DMS79 treated with DMSO at 0.1 percent for 48 hours (cell line): ENCODE results near the gene RPS15.

Experiments used
- DNase-seq: peaks from one replicate; lab custom pipeline; 2025; lab: John Stamatoyannopoulos, UW

The RPS15 gene

DNA sequence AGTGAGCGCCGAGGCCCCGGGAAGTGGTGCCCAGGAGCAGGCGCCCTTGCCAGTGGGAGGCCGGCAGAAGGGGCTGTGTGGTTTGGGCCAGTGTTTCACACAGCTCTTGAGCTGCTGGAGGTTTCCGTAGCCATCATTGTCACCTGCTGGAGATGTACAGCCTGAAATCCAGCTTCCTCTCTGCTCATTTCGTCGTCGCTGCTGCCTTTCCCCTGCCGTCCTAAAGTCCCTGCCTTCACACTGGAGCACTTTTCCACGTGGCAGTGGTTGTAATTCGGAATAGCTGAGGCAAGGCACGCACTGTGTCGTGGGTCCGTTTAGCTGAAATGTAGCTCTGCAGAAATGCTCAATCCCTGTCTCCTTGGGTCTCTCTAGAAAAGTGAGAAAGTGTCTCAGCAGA is 17.6 kb upstream of the RPS15 start:
- DNase-seq, result no peak

DNA sequence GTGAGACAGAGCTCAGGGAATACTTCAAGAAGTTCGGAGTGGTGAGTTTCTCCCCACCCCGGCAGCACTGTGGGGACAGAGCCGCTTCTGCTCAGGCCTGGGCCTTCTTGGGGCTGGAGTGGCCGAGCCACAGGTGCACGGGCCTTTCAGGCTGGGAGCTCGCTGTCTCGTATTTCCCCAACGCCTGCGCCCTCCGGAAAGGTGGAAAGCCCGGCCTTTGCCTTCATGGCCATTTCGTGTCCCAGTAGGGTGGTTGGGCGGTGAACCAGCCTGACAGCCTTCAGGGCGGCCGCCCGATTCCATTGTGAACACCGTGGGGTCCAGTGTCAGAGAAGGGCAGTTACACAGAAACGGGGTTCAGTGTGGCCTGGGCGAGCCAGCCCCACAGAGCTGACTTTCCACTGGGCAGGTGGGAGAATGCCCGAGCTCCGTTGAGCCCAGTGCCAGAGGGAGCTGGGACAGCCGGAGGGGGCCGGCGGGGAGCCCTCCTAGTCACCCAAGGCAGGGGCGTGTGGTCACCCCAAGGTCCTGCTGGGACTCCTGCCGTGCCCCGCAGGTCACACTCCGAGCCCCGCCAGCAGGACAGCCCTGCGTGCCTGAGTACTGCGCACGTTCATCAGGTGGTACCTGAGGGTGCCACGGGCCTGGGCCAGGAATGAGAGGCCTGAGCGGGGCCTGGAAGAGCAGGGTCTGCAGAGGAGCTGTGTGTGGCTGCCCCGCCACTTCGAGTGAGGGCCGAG is 16.8 kb upstream of the RPS15 start:
- no peak for DNase-seq

DNA sequence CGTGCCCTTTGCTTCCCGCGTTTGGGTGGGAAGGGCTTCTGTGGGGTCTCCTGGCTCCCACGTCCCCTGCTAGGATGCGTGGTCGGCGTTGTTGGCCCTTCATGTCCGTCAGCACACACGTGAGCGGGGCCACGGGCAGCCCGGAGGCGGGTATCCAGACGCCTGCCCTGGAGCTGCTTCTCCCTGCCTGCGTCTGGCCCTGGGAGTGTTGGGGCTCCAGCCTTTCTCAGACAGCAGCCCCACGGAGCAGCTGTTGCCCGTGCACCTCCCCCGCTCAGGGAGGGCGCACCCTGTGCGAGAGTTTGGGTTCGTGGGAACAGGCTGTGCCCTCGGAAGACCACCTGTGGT is 16.3 kb upstream of the RPS15 start:
- DNase-seq, result no peak

DNA sequence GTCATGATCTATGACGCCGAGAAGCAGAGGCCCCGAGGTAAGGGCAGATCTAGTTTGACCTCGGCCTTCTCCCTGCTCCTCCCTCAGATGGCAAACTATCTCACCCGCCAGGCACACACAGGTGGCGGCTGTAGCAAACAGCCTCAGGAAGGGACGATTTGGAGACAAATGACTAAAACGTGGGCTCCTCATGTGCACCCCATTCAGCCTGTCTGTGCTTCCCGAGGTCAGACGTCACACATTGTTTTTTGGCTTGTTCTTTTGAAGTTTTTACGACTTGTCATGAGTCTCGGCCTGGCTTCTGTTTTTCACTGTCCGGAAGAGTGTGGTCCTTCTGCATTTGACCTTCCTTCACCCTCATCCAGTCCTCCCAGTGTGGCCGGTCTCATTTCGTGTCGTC is 15.8 kb upstream of the RPS15 start:
- no peak for DNase-seq

DNA sequence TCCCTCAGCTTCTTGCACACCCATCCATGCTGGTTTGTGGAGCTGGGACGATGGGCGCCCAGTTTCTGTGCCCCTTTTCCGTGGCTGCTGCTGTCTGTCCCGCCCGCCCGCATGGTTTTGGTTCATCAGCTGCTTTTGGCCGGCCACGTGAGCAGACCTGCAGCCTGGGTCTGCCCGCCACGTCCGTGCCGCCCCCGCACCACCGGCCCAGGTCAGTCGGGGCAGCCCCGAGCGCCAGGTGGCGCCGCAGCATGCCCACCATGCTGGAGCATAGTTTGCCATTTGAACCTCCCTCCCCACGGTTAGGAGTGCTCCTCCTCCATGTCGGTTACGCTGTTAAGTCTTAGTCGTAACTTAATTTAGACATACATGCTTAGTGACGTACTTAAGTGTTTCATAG is 15.3 kb upstream of the RPS15 start:
- DNase-seq, result no peak

DNA sequence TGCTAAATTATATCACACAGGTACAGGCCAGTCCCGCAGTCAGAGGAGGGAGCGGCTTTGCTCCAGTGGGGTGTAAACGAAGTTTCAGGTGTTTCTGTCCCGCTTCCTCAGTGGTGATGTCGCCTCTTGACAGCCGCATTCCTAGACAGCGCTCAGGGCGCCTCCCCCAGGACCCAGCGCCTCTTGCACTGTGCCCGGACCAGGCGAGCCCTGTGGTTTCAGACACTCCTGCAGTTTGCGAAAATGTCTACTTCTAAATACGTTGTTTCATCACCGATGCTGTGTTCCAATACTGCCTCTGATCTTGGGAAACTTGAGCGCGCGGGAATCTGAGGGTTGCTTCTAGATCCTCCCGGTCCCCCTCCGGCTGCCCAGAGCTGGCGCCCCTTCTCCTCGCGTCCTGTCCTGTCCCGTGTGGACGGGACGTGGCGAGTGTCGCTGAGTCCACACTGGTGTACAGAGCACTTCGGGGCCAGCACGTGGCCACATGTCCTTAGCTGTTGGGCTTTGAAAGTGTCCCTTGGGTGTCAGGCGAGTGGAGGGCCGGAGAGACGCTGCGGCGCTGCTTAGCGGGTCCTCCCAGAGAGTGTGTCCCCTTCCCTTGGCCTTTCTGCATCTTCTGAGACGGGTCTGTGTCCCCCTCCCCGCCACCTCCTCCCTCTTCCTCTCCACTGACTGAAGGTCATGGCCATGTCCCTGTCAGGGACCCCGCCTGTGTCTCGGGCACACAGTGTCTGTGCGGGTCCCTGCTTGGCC is 14.6 kb upstream of the RPS15 start:
- no peak for DNase-seq

DNA sequence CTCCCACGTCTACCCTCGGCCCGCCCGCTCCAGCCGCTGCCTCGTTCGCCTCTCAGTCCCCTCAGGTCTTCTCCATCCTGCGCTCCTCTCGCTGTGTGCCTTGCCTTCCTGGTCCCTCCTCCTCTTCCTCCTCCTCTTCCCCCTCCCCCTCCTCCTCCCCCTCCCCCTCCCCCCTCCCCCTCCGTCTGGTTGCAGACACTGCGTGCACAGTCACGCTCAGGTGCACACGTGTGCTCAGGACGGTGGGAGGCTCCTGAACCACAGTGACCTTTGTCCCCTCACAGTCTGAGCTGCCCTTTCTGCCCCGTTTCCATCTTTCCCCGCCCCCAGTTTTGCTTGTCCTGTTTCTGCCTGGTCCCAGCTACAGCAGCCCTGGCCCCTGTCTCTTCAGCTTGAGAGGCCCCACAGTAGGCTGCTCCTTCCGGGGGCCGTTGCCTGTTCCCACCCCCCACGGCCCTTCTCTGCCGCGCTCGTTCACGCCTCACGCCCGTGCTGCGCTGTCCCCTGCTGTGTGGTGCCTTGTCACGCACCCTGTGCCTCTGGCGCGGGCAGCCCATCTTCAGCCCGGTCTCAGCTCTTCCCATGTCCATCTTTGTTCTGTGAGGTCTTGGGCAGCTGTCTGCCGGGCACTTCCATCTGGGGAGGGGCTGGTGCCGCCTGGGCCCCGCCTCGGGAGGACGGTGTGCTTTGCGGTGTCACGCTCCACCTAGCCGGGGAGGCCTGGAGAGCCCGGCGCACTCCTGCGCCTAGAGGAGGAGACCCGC is 13.8 kb upstream of the RPS15 start:
- DNase-seq, result no peak

DNA sequence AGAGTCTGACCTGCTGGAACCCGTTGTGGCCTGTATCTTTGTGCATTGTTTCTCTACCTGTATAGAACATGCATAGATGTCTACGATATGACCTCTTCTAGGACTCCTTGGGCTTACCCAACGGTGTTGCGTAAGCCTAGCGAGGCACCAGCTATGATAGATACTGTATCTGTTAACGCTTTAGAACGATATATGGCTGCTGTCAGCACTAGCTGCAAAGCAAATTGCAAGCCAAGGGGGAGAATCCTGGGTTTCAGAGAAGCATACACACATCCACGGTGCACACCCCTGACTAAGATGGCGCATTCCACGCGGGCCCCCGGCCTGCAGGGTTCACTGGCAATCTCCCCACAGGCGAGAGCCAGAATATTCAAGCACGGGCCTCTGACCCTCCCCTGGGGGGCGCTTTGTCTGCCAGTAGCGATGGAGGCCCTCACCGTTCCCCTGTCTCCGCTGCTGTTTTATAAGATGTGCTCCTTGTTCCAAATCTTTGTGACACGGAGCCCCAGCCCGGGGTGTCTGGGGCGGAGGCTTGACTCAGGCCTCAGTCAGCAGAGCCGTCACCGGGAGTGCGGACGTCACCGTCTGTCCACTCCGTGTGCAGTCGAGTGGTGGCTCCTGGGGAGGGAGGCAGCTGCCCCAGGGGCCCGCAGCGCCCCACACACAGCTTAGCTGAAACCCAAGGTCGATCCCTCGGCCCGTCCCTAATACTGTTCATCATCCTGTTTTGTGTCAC is 12.9 kb upstream of the RPS15 start:
- DNase-seq, result no peak

DNA sequence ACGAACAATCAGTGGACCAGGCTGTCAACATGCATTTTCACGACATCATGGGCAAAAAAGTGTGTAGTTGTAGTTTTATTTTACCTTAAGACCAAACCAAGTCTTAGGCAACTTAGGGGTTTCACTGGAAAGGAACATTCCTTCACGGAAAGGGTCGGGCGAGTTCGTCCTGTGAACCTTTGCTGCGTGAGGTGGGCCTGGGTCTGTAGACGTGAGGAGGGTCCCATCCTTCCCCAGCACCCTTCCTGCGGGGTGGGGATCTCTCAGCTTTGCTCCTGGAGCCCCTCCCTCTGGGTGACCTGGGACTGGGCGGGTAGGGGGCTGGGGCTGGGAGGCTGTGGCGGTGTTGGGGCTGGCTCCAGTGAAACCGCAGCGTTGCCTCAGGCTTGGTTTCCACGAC is 12.3 kb upstream of the RPS15 start:
- no peak for DNase-seq

DNA sequence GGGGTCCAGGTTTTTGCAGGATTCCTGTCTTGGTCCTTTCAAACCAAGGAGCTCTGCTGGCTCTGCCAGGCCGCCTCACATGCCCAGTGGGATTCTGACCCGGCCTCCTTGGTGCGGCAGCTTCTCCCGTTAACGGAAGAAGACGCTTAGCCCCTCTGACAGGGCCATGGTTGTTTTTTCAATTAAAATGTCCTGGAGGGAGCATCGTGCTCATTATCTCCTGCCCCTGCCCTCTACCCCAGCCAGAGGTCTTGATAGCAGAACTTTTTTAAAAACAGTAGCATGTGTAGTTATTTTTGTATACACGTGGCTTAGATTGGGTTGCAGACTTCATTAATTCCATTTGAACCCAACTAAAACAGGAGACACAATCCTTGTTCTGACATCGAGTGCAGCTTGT is 11.5 kb upstream of the RPS15 start:
- no peak for DNase-seq

DNA sequence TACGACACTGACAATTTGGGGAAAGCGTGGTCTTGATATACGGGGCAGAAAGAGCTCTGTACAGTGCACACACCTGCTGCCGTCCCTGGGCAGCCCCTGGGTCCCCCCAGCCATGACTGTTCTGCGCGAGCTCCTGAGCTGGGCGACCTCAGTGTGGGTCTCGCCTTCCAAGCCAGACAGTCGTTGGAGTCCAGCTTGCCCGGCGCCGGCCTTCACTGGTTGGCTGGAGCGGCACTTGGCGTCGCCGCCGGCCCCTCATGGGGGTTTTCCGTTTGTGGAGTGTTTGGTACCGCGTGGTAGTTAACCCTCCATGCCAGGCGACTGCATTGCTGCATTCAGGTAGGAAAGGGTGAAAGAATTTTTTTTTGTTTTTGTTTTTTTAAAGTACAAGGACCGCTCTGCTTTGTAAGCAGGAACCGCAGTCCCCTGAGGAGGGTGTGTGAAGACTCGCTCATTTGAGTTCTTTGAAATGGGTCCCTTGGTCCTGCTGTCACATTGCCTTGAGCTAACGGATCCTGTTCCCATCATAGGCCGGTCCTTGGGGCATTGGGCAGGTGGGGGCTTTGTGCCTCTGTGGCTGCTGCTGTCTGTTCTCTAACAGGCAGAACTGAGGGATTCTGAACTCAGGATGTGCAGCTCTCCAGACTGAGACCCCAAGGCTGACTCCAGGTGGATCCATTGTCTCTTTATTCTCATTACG is 10.8 kb upstream of the RPS15 start:
- no peak for DNase-seq

DNA sequence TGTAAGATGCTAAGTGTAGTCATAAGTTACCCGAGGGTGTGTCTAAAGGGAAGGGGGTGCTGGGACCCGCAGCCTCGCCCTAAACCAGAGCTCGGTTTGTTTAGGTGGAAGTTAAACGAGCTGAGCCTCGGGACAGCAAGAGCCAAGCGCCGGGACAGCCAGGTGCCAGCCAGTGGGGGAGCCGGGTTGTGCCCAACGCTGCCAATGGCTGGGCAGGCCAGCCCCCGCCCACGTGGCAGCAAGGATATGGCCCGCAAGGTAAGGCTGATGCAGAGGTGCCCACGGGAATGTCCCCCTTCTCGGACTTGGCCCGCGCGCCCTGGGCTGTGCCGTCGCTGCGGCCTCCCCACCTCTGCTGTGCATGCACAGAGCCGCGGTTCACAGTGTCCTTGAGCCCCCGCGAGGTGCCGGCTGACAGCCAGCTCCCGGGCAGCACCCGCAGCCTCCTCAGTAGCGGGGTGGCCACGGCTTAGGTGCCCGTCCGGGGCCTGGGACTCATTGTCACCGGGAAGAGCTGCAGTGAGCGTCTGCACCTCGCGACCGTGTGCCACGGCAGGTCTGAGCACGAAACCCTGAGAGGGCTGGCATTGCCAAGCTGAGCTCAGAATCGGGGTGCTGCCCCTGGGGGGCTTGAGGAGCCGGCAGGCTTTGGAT is 9.3 kb upstream of the RPS15 start:
- DNase-seq, result no peak

DNA sequence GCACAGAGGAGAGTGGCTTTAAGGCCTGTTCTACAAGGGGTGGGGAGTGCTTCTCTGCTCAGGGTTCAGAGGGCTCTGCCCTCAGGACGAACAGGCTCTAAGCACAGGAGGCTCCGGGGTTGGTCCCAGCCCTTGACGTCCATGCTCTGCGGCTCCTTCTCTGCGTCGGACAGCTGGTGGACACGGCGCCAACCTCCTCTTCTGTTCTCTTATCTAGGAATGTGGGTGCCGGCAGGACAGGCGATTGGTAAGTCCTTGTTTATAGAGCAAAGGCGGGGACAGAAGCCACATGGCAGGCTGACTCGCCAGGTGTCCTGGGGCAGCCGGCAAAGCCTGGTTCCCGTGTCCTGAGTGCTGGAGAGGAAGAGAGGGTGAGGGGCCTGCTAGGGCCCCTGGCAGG is 8.4 kb upstream of the RPS15 start:
- no peak for DNase-seq

DNA sequence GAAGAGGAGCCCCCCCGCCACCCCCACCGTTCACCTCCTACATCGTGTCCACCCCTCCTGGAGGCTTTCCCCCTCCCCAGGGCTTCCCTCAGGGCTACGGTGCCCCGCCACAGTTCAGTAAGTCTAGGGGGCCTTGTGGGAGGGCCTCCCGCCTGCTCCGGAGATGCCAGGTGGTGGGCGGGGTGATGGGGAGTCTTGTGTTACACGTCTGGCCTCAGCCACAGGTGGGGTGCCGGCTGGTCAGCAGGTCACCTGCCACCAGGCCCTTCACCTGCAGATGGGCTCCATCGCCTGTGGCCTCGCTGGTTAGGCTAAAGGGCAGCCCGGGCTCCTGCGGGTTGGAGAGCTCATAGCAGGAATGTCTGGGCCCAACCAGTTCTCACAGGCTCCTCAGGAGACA is 8.0 kb upstream of the RPS15 start:
- DNase-seq, result no peak

DNA sequence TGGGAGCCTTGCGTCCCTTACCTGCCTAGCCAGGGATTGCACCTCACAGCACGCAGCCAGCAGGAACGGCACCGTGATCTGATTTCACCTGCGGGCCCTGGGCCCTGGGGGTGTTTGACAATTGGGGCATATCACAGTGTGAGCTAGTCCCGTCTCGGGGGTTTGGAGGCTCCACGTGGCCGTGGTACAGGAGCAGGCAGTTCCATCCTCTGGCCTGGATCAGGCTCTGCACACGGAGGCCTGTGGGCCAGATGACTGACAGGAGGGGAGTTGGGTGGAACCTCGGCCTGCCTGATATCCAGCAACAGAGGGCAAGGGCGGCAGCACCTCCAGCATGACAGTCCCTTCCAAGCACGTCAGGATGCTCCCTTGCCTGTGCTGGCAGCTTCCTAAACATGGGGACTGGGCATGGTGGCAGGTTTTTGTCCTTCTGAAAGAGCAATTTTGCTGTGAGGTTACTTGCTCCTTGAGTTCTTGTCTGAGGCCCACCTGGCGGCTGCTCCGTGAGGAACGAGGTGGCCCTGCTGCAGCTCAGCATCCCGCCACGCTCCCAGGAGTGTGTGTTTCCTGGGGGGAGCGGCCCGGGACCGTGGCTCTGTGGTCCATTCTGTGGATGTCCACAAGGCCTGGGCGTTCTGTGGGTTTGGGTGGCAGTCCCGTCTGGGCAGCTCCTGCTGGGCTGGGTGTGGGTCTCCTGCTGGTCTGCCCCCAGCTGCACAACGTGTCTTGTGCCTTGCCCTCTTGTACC is 6.3 kb upstream of the RPS15 start:
- no peak for DNase-seq

DNA sequence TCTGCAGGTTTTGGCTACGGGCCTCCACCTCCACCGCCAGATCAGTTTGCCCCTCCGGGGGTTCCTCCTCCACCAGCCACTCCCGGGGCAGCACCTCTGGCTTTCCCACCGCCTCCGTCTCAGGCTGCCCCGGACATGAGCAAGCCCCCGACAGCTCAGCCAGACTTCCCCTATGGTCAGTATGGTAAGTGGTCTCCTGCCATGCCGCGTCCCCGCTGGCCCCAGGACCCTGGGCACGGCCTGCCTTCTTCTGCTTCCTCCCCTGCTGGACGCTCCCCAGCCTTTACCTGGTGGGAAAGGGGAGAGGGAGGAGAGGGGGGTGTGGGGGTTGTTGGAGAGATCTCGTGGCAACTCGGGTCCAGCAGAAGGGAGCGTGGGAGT is 5.7 kb upstream of the RPS15 start:
- no peak for DNase-seq

DNA sequence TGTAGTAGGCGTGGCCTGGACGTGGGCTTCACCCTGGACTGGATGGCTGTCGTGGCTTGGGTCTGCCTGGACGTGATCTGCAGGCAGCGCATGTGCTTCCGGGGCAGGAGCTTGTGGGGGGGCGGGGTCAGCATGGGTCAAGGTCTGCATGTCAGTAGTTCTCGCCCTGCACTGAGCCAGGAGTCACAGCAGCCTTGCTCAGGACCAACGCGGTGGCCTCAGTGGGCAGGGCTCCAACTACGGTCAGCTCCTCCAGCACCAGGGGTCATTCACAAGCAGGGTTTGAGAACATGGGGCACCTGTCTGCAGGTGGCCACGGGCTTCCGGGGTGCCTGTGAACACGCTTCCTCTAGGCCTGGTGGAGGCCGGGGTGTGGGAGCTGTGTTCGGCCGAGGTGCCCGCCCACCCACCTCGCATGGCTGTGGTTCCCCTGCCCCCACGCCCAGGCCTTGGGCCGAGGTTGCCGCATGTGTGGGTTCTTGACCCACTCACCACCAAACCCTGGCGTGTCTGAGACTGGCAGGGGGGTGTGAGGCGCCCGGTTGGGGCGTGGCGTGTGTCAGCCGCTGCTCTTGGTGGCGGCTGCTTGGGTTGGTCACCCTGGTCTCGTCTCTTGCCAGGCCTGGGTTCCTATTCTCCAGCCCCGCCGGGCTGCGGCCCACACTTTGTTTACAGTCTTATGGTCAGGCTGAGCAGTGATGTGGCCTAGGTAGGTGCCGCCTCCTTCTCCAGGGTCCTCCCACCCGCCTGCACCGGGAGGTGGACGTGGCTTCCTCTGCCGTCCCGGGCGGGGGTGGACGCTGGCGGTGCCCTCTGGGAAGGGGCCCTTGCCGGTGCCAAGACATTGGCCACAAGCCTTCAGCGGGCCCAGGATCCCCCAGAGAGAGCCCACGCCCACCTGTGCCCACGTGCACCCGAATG is 4.8 kb upstream of the RPS15 start:
- no peak for DNase-seq

DNA sequence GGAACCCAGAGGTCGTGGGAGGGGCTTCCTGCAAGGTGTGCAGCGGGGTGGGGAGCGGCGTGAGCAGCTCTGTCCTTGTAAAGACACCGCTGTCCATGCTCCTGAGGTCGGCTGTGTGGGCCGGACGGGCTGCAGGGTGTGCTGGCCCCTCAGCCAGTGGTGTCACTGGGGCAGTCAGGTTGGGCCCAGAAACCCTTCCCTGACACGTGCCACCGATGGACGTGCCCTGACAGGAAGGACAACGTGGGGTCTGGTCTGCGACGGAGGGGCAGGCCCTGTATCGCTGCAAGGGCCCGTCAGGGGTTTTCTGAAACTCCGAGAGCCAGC is 4.2 kb upstream of the RPS15 start:
- no peak for DNase-seq

DNA sequence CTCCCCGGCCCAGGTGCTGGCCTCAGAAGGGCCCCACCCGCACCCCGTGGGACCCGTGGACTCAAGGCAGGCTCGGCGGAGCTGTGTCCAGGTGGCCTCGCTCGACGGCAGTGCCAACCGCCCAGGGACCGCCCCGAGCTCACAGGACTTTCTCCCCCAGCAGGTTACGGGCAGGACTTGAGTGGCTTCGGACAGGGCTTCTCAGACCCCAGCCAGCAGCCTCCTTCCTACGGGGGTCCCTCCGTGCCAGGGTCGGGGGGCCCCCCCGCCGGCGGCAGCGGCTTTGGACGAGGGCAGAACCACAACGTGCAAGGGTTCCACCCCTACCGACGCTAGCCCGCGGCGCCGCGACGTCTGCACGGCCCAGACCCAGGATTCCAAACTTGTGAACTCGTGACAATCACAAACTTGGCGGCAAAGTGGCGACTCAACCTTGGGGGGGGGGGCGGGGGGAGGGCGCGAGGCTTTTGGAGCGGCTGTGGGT is 3.6 kb upstream of the RPS15 start:
- DNase-seq, result no peak
